ENCODE results near the gene PLVAP. TPM values are rescaled to one million over a fixed set of nuclear protein-coding genes. Genes with fewer than 3 reads are reported as not detected.
A peak's percentile ranks its signal among the peaks of the same experiment; 100 is the strongest.

Gene PLVAP
- total RNA-seq, 1 donor from 2014 or later: 1.5 TPM

DNA sequence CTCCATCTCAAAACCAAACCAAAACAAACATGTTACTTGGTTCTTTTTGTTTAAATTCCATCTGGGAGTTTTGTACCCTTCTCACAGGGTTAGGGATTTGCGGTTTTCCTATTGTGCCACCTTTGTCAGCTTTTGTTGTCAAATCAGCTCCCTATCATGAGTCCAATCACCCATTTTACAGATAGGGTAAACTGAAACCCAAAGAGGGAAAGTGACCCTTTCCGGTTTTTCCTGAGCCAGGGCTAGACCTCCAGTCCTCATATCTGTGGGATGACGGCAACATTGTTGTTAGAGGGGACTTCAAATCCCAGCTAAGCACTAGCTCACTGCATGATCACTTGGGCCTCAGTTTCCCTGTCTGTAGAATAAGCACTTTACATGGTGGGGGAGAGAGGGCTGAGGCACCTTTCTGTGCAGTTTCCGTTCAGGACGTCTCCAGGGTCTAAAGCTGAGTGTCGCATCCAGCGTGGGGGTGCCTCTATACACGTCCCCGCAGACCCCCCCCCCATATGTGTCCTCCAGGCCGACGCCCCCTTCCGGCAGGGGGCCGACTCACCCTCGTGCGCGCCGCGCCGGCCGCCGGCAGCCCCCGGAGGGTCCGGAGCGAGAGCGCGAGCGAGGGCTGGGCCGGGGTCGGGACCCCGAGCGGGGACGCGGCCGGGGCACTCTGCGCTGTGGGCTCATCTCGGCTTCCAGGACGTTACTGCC, 13.0 kb upstream of the PLVAP start:
- no peaks in the 10 kb centered on the region for H3K36me3 ChIP-seq (ENCODE audit: control insufficient read depth, insufficient read depth, low read length)
- no peak for DNase-seq (ENCODE audit: low read depth)
- peaks cover 11% of the 10 kb centered on the region for H3K27me3 ChIP-seq (ENCODE audit: control insufficient read depth, insufficient read depth, low read length)
- H3K4me3 ChIP-seq (ENCODE audit: low read depth, low read length): peak overlapping the region; percentile 47
- TF ChIP-seq, protein P1, sequence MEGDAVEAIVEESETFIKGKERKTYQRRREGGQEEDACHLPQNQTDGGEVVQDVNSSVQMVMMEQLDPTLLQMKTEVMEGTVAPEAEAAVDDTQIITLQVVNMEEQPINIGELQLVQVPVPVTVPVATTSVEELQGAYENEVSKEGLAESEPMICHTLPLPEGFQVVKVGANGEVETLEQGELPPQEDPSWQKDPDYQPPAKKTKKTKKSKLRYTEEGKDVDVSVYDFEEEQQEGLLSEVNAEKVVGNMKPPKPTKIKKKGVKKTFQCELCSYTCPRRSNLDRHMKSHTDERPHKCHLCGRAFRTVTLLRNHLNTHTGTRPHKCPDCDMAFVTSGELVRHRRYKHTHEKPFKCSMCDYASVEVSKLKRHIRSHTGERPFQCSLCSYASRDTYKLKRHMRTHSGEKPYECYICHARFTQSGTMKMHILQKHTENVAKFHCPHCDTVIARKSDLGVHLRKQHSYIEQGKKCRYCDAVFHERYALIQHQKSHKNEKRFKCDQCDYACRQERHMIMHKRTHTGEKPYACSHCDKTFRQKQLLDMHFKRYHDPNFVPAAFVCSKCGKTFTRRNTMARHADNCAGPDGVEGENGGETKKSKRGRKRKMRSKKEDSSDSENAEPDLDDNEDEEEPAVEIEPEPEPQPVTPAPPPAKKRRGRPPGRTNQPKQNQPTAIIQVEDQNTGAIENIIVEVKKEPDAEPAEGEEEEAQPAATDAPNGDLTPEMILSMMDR (IDR thresholded peaks at IDR 0.05; ENCODE audit: insufficient read depth, low read length, poor library complexity, severe bottlenecking): no peak

DNA sequence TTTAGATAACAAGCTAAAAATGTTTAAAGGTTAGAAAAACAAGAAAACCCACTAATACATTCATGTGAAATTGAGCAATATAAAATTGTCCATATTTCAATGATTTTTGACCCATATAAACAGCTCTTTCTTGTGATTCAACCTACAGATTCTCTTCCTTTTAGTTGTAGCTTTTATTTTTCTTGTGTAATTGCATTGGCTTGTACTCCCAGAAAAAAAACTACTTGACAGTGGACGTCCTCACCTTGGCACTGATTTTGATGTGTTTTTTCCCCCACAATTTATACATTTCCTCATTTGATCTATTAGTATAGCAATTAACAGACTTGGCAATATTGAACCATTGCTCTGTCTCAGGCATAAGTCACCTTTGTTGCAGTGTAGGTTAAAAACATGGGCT, 12.1 kb upstream of the PLVAP start:
- no peak for DNase-seq (ENCODE audit: low read depth)
- TF ChIP-seq, protein P1 (IDR thresholded peaks at IDR 0.05; ENCODE audit: insufficient read depth, low read length, poor library complexity, severe bottlenecking): no peak
- Histone ChIP-seq H3K4me3 (ENCODE audit: low read depth, low read length) (no peak overlapping the region), H3K36me3 (ENCODE audit: control insufficient read depth, insufficient read depth, low read length) (no peaks in the 10 kb centered on the region), H3K27me3 (ENCODE audit: control insufficient read depth, insufficient read depth, low read length) (peaks cover 11% of the 10 kb centered on the region)

DNA sequence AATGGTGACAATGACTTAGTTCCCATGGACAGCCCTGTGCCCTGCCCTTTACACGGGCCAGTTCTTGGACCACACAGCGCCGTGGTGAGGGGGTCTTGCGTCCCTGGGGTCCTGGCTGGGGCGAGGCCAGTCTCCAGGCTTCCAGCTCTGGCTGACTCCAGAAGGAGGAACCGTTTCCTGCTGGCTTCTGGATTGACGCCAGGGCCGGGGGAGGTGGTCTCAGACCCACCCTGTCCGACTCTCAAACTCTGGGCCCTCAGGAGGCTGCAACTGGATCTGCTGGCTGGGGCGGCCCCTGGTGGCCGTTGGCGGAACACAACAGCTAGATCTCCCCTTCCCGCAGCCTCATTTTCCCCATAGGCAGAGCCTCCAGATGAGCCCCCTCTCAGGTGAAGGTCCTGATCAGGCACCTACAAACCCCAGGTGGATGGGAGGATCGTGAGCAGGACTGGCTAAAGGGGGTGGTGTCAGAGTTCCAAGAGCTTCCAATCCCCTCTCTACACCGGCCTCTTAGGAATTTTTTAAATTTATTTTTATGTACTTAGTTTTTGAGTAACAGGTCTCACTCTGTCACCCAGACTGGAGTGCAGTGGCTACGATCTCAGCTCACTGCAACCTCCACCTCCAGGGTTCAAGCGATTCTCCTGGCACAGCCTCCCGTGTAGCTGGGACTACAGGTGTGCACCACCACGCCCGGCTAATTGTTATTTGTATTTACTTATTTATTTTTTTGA, 8.9 kb upstream of the PLVAP start:
- Histone ChIP-seq H3K4me3 (ENCODE audit: low read depth, low read length) (no peak overlapping the region), H3K27me3 (ENCODE audit: control insufficient read depth, insufficient read depth, low read length) (peaks cover 5% of the 10 kb centered on the region), H3K36me3 (ENCODE audit: control insufficient read depth, insufficient read depth, low read length) (no peaks in the 10 kb centered on the region)
- TF ChIP-seq, protein P1 (IDR thresholded peaks at IDR 0.05; ENCODE audit: insufficient read depth, low read length, poor library complexity, severe bottlenecking): peak; percentile 98
- DNase-seq (ENCODE audit: low read depth): no peak

DNA sequence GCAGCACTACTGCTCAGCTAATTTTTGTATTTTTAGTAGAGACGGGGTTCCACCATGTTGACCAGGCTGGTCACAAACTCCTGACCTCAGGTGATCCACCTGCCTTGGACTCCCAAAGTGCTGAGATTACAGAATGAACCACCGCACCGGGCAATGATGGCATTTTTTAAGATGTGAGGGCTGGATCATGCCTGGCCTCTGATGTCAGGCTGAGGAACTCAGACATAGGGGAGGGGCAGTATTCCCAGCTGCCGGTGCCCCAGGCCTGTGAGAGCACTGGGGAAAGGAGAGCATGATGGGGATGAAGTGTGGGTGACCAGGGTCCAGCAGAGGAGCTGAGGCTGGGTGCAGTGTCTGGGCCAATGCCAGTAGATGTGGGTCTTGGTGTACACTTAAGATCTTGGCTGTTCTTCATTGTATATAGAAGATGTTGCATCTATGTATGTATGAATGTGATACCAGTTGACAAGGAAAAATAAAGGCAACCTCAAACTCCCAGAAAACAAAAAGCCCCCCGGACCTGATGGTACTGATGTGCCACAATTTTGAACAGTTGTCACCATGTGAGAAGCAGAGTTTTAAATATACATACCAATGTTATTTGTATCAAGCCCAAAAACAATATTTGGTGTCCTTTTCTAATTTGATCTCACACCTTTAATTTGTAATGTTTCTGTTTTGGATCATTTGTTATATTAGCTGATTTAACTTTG, 3.4 kb upstream of the PLVAP start:
- DNase-seq (ENCODE audit: low read depth): no peak
- TF ChIP-seq, protein P1 (IDR thresholded peaks at IDR 0.05; ENCODE audit: insufficient read depth, low read length, poor library complexity, severe bottlenecking): no peak
- Histone ChIP-seq H3K27me3 (ENCODE audit: control insufficient read depth, insufficient read depth, low read length) (peaks cover 2% of the 10 kb centered on the region), H3K4me3 (ENCODE audit: low read depth, low read length) (no peak overlapping the region), H3K36me3 (ENCODE audit: control insufficient read depth, insufficient read depth, low read length) (no peaks in the 10 kb centered on the region)

DNA sequence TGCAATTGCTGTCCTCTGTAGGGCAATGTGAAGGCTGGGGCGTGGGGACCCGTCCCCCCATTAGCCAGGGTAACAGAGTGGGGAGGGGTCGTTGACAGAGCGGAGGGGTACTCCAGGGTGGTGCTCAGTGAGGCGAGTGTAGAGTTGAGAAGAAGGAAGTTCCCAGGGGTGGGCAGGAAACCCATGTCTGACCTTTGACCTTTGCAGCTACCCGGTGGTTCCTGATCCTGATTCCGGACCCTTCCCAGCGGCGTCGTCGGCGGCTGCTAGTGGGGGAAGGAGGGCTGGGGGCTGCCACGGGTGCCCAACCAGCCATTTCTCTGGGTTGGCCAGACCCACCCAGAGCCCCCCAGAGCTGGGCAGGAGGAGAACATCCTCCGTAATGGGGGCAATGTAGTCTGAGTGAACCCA, 2.1 kb upstream of the PLVAP start:
- H3K36me3 ChIP-seq (ENCODE audit: control insufficient read depth, insufficient read depth, low read length): no peaks in the 10 kb centered on the region
- DNase-seq (ENCODE audit: low read depth): no peak
- H3K27me3 ChIP-seq (ENCODE audit: control insufficient read depth, insufficient read depth, low read length): peaks cover 2% of the 10 kb centered on the region
- TF ChIP-seq, protein P1 (IDR thresholded peaks at IDR 0.05; ENCODE audit: insufficient read depth, low read length, poor library complexity, severe bottlenecking): no peak
- no peak overlapping the region for H3K4me3 ChIP-seq (ENCODE audit: low read depth, low read length)

All from kidney epithelial cell (primary cell).